Gastroesophageal sphincter (tissue), 3 donors: ENCODE results near the gene CTBP1.

Source experiments
- EP300 ChIP-seq: sonication (generic); formaldehyde crosslinking; IDR thresholded peaks from one replicate; pipeline ENCODE4 v1.6.1; 2017; ENCODE audit warnings: antibody characterized with exemption, mild to moderate bottlenecking
- POLR2A ChIP-seq, 2 donors: fragments of 450-650 bp; IDR thresholded peaks; one replicate each; pipeline ENCODE4 v1.6.1; 2017; ENCODE audit warnings: antibody characterized with exemption in 2 of 2, mild to moderate bottlenecking in 2 of 2, moderate library complexity in 1 of 2
- POLR2AphosphoS5 ChIP-seq: sonication (generic); formaldehyde crosslinking; IDR thresholded peaks from one replicate; pipeline ENCODE4 v1.6.1; 2017; ENCODE audit warnings: antibody characterized with exemption
- TF ChIP-seq, protein P1 (sequence below), 4 experiments: fragments of 200-600 bp in 2 of 4; fragments of 450-650 bp in 2 of 4; sonication (generic) in 1 of 4; IDR thresholded peaks; one replicate each; pipeline ENCODE4 v1.5.1; 2017 to 2019; ENCODE audit warnings: antibody characterized with exemption in 4 of 4, mild to moderate bottlenecking in 2 of 4, moderate library complexity in 2 of 4

DNA sequence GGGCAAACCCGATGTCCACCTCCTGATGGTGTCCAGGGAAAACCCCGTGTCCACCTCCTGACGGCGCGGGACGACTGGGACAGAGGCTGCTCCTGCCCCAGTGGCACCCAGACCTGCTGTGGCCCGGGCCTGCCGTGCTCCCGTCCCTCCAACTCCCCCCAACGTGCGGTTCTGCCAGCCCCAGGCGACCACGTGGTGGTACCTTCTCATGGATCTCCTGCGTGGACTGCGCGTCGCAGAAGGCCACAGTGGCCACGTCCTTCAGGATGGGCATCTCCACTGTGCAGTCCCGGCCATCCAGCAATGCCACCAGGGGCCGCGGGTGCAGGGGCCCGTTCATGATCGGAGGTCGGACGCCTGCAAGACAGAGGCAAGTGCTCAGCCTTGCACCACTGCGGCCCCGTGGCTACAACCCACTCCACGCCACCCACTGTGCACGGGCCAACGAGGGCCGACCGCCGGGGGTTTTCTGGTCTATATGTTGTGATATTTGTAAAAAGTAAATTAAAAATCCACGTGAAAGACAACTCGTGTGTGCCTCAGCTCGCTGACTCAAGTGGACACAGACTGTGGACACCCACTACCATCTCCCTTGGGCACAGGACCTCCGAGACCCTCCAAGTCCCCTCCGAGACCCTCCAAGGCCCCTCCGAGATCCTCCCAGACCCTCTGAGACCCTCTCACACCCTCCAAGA is 10.8 kb downstream of the CTBP1 start:
- TF ChIP-seq, protein P1, sequence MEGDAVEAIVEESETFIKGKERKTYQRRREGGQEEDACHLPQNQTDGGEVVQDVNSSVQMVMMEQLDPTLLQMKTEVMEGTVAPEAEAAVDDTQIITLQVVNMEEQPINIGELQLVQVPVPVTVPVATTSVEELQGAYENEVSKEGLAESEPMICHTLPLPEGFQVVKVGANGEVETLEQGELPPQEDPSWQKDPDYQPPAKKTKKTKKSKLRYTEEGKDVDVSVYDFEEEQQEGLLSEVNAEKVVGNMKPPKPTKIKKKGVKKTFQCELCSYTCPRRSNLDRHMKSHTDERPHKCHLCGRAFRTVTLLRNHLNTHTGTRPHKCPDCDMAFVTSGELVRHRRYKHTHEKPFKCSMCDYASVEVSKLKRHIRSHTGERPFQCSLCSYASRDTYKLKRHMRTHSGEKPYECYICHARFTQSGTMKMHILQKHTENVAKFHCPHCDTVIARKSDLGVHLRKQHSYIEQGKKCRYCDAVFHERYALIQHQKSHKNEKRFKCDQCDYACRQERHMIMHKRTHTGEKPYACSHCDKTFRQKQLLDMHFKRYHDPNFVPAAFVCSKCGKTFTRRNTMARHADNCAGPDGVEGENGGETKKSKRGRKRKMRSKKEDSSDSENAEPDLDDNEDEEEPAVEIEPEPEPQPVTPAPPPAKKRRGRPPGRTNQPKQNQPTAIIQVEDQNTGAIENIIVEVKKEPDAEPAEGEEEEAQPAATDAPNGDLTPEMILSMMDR (IDR thresholded peaks at IDR 0.05): no peak
- TF ChIP-seq POLR2A (IDR thresholded peaks at IDR 0.05): no peak
- TF ChIP-seq POLR2AphosphoS5: no peak
- no peak for TF ChIP-seq EP300
